Measurements from ENCODE around the gene DNAJC18.
"Not testable (repeated sequence)": the region's sequence is repeated elsewhere in the genome, so short reads cannot be mapped to it uniquely, and the experiment has no call there.

DNAJC18 gene

DNA sequence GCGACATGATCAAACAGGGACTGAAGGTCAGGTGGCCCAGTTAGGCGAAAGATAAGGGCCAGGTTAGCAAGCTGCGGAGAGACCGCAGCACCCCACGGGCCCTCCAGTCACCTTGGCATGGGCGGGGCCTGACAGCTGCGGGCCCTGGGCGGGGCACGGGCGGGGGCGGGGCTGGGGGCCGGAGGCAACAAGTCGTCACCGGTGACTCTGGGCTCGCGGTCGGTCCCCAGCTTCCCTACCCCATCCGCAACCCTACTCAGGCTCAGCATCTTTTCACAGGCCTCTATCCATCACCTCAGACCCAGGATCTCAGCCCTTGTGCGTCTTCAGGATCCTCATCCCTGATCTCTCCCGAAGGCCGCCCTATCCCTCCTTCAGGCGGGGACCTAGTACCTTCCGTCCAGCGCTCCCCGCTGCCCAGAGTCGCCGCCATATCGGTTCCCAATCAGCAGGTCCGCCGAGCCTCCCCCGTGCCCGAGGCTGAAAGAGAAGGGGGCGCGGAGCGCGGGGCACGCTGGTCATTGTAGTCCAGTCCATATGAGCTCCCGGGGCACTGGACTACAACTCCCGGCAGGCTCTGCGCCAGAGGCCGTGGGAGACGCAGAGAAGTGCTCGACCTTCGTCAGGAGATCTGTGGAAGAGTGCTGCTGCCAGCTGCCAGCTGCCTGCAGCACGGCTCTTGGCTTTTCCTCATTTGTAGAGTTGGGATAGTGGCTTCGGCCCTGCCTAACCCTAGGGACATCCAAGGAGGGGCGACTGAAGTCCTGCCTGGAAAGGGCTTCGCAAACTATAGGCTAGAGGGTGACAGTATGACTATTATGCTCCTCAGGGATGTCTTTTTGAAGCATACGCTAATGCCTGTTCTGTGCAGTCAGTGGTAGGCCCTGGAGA, at the start of gene DNAJC18:
Gene DNAJC18, minus strand, starts transcription at position 513 of the 891 bp plus-strand sequence. Its CDS starts 80 bp downstream, at position 433.
- peak; percentile 92 to 93 for DNase-seq

DNA sequence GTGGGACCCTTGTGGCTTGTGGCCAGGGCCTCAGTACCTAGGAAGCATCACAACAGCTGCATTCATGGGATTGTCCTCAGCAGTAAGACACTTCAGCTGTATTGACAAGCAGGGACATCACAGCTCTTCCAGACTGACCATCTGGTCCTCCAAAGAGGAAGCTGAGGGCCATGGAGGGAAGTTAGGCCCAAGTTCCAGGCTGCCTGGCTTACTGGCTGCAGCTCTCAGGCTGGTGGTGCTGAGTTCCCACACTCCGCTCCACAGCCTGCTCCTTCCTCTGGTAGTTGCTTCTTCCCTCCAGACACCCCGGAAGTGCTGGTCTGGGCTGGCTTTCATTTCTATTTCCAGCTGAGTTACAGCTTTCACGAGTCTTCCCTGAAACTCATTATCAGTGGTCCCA, 48.9 kb upstream of the DNAJC18 start:
- peak; percentile 24 to 39 for DNase-seq

DNA sequence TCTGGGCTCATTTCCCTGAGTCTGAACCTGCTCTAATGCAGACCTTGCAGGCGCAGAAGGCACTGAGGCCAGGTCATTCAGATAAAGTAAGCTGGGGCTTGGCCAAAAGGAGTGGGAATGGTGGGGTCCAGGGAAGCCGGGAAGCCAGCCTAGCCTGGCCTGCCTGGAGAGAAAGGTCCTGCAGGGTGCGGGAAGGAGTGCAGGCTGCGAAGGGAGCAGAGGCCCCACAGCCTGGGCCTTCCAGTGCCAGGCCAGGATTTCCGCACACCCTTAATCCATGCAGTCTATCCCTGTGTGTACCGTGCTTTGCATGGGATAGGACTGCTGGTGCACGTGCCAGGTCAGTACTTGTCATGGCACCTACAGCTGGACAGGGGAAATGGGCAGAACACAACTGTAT, 46.9 kb upstream of the DNAJC18 start:
- no peak for DNase-seq

DNA sequence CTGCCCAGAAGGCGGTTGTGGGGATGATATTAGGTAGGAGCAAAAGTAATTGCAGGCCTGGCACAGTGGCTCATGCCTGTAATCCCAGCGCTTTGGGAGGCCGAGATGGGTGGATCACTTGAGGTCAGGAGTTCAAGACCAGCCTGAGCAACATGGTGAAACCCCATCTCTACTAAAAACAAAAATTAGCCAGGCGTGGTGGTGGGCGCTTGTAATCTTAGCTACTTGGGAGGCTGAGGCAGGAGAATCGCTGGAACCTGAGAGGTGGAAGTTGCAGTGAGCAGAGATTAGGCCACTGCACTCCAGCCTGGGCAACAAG, 43.5 kb upstream of the DNAJC18 start:
- not testable (repeated sequence) for DNase-seq

DNA sequence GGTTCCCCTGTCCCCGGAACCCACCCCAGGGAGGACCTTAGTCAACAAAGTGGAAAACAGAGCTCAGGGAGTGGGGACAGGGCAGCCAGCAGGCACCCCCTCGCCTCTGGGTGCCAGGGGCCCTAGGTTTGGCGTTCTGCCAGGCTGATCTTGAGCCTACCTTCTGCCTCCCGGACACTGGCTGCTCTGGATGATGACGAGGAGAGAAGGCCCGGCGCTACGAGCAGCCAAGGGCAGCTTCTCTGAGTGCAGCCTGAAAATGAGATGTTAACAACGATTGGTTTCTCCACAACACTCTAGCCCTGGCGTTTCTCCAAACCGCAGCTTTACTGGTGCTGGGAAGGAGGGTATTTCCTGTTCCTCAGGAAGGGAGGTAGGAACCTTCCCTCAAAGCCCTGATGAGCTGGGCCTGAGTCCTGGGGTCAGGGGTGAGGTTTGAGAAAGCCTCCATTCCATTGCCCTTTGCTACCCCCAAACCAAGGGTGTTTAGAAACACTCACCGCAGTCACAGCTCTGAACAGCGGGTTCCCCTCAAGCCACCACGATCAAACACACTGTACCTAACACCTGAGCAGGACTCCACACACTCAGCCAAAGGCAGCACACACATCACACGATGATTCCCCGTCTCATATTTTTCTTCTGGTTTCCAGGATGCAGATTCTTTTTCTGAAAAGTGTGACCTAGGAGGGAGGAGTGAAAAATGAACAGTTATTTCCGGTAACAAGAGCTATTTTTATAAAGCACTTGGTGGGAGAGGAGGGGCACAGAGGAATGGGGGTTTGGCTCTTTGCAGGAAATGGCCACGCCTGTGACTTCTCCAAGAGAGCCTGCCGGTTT, 42.9 kb upstream of the DNAJC18 start, which contains the start of gene STING1:
Gene STING1, minus strand, starts transcription at position 709 of the 840 bp plus-strand sequence. CDS start 1,054 bp downstream, outside the sequence.
- peak in 1 of 2 donors; percentile 36 for DNase-seq

DNA sequence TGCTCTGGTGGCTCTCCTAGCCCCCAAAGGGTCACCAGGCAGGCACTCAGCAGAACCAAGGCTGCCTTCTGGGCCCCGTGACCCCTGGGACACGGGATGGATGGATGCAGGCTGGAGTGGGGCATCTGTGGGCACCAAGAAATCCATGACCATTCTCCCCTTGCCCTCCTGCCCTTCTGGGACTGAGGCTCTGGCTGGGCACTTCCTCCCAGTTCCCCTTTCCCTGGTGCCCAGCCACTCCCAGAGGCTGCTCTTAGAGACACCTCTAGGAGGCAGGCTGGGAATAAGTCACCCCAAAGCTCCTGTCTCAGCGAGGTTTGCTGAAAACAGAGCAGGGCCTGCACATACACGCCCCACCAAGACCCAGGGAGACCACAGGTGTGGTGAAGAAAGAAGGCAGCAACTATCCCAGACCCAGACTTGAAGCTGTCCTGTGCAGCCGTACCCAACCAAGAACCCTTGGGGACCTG, 42.3 kb upstream of the DNAJC18 start:
- DNase-seq = no peak

DNA sequence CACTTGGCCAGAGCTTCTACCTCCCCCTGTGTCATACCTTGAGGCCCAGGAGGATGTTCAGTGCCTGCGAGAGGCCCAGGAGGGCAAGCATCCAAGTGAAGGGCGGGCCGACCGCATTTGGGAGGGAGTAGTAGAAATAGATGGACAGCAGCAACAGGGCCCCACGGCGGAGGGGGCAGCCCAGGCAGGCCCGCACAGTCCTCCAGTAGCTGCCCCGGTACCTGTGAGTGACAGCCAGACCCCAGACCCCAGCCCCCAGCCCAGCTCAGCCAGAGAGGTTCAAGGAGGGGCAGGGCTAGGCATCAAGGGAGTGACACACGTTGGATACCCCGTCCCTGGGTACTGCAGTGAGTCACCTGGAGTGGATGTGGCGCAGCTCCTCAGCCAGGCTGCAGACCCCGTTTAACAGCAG, 41.8 kb upstream of the DNAJC18 start:
- no peak for DNase-seq

DNA sequence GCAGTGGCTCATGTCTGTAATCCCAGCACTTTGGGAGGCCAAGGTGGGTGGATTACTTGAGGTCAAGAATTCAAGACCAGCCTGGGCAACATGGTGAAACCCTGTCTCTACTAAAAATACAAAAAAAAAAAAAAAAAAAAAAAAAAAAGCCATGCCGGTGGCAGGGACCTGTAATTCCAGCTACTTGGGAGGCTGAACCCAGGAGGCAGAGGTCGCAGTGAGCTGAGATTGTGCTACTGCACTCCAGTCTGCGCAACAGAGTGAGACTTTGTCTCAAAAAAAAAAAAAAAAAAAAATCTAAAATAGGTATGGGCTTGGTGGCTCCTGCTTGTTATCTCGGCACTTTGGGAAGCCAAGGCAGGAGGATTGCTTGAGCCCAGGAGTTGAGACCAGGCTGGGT, 40.4 kb upstream of the DNAJC18 start:
- not testable (repeated sequence) for DNase-seq

DNA sequence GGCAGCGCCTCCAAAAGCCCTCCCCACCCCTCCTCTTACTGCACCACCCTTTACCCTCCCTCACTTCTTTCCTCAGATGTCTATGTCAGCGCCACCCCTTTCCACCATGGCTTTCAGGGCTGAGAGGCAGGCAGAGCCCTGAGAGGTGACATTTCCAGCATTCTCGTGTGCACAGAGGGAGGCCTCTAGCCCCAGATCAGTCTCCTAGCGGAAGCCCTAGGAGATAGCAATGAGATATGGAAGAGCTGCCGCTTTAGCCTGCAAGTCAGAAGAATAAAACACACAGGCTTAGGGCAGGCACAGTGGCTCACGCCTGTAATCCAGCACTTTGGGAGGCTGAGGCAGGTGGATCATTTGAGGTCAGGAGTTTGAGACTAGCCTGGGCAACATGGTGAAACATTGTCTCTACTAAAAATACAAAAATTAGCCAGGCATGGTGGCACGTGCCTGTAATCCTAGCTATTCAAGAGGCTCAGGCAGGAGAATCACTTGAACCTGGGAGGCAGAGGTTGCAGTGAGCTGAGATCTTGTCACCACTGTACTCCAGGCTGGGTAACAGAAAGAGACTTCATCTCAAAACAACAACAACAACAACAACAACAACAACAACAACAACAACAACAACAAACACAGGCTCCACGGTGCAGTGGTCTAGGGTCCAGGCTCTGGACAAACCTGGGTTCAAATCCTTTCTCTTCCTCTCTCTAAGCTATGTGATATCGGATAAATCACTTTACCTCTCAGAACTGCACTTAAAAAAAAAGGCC, 39.5 kb upstream of the DNAJC18 start:
- DNase-seq = not testable (repeated sequence)

DNA sequence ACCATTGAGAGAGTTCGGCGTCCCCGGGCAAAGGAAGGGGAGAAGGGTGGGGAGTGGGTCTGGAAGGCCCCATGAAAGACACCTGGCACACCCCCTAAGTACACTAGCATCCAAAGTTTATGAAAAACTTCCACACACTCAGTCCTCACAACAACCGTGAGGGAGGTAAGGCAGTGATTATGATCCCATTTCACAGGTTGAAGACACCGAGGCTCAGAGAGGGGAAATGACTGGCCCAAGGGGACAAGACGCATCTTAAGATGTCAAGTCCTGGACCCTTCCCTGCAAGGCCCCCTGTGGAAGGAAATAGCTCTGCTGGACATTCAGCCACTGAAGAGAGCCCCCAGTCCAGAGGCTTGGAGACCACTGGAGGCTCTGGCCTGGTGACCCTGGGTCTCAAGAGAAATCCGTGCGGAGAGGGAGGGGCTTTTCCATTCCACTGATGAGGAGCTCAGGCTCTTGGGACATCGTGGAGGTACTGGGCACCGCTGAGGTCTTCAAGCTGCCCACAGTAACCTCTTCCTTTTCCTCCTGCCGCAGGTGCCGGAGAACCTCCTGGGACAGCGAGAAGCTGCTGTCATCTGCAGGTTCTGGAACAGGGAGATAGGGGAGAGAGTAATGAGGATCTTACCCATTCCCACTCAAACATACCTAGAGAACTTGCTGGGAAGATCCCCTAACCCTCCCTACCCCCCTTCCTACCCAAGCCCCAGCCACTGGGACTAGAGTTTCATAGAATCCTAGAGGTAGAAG, 36.7 kb upstream of the DNAJC18 start:
- DNase-seq = no peak

DNA sequence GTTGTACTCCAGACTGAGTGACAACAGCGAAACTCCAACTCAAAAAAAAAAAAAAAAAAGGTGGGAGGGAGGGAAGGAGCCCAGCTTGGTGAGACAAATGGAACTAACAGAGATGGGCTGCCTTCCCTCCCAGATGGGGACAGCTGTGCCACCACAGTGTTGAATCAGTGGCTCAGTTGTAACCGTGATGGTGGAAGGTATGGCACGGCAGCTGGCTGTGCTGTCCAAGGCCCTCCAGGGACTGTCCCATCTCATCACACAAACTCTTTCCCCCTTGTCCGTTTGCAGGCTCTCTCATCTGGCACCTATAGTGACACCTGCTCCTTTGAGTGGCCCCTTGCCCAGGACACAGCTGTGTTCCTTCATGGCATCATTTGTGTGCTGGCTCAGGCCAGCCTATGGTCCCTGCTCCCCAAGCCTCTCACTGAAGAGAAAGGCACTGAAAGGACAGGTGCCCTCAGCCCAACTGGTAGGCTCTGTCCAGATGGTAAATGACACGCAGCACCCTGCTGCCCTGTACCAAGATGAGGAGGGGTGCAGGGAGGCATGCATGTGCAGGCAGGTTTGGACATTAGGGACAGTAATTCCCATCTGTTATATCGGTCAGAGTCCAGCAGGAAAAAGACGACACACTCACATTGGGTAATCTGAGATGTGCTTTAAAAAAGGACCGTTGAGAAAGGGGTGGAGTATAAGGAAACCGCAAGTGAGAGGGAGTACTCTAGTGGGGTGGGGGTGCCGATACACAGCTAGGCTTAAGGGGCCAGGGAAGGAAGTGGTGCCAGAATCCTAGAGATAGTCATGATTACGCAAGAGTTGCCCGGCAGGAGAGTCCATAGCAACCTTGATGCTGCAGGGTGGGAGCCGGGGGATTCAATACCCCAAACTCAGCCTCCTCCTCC, 35.8 kb upstream of the DNAJC18 start:
- no peak for DNase-seq

DNA sequence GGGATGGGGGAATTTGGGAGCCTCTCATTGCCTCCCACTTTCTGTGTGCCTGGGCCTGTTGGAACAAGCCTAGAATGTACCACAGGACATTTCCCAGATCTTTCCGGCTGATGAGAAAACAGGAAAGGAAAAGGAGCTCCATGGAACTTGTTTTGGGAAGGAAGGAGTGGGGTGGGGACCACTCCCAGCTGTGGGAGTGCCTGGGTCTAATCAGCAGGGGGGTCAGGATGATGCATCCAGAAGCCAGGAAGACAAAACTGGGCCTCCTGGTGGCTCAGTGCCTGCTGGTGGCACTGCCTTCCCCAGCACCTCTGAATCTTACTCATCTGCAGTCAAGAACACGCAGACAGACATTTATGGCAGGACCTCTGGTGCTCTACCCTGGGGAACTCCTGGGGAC, 34.2 kb upstream of the DNAJC18 start:
- no peak for DNase-seq

DNA sequence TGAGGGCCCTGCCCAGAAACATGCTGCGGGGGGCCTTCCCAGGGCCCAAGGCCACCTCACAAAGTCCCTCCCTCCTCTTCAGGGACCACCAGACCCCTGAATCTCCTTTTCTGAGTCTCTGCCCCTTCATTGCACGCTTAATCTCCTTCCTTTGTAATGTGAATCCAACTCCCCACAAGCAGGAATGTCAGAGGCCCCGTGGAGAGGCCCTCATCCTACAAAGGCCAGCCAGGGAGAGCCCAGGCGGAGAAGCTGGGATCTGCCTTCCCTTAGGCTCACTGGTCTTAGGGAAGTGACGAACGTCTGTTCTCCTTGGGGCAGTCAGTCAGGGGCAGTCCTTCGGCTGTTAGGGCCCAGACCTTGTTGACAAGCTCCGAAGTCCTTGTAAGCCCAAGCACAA, 33.8 kb upstream of the DNAJC18 start:
- no peak for DNase-seq

DNA sequence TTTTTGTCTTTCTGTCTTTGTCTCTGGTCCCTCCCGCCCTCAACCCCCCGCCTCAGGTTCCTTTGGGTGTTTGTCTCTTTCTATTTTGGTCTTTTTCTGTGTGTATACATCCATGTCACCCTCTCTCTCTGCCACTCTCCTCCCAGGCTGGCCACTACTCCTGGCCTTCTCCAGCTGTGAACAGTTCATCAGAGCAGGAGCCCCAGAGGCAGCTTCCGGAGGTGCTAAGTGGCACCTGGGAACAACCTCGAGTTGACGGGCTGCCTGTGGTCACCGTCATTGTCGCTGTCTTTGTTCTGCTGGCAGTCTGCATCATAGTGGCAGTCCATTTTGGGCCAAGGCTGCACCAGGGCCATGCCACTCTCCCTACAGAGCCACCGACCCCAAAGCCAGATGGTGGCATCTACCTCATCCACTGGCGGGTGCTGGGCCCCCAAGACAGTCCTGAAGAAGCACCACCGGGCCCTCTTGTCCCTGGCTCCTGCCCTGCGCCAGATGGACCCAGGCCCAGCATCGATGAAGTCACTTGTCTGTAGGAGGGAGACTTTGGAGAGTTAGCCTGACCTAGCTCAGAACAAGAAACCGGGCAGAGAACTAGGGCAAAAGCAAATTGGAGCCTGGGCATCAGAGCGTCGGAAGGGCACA, 33.2 kb upstream of the DNAJC18 start:
- DNase-seq = no peak

DNA sequence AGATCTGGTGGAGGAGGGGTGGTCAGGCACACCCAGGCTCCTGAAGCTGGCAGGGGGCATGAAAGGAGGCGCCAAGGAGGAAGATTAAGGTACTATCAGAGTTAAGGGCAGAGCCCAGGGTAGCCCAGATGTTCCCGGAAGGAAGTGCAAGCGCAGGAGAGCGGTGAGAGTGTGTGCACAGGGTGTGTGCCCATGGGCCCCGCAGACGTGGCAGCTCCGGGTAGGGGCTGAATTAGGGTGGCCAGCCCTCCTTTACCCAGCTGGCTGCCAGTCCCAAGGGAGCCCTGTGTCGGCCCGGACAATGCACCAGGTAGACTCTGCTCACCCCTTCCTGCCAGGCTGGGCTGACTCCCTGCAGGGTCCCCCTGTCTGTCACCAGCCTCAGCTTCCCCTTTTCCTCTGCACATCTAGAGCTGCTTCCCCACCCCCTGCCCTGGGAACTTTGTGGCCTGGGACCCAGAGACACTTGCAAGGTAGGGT, 31.5 kb upstream of the DNAJC18 start, which contains the start of gene SMIM33:
Gene SMIM33, plus strand, starts transcription at position 184 of the 480 bp plus-strand sequence. Its CDS starts 118 bp downstream, at position 302.
- DNase-seq = no peak

DNA sequence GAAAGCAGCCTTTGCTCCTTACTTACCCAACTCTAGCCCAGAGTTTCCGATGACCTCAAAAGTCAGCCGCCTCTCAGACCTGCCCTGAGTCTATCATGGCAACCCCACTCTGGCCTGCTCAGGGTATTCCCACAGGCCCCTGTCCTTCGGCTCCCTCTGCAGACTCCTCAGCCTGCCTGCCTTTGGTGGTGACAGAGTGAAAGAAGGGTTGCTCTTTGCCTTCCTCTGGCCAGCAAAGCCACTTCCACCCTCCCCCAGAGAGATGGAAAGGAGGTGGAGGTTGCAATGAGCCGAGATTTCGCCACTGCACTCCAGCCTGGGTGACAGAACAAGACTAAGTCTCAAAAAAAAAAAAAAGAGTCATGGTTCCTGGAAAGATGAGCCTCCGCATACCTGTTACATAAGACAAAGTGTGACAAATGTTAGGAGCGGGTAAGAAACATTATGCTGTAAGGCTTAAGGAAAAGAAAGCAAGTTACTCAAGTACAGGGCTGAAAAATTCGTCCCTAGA, 29.2 kb upstream of the DNAJC18 start:
- DNase-seq = no peak

DNA sequence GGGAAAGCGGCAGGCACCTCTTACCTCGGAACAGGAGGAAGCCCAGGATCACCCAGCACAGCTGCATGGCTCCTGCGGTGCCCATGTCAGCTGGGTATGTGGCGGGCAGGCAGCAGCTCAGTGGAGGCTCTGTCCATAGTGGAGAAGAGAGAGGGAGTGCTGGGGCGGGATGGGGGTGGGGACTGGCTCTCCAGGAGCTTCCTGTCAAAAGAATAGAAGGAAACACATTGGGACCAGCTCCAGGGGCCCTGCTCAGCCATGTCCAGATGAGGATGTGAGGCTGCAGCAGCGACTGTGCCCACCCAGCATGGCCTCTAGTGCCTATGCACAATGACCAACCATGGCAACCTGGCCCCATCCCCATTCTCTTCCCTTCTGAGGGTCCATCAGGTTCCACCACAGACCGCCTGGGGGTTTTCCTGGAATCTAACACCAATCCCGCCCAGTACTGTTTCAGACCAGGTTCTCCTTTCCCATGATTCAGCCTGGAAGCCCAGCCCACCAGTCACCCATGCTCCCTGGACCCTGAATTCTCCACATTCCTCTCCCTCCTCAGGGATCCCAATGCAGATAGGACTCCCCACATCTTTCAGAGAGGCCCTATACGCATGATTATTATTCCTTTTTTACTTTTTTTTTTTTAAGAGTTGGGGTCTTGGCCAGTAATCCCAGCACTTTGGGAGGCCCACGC, 23.4 kb upstream of the DNAJC18 start, which contains the start of gene ECSCR:
Gene ECSCR, minus strand, starts transcription at position 158 of the 691 bp plus-strand sequence. Its CDS starts 73 bp downstream, at position 85.
- no peak for DNase-seq

DNA sequence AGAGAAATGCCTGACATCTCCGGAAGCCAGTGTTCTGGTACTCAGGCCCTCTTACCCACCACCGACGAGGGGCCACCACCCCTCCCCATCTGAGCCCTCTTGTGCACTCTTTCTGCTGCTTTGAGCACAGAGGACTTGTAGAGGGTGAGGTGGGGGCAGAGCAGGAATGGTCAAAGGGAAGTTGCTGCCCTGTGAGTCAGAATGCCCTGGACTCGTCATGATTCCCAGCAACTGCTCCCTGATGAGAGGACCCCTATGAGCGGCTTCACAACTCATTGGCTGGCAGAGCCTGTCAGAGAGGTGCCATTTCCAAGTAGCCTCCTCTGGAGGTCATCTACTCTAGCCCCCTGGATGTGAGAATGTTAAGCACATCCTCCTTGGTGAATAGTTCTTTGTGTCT, 22.4 kb upstream of the DNAJC18 start:
- DNase-seq = no peak

DNA sequence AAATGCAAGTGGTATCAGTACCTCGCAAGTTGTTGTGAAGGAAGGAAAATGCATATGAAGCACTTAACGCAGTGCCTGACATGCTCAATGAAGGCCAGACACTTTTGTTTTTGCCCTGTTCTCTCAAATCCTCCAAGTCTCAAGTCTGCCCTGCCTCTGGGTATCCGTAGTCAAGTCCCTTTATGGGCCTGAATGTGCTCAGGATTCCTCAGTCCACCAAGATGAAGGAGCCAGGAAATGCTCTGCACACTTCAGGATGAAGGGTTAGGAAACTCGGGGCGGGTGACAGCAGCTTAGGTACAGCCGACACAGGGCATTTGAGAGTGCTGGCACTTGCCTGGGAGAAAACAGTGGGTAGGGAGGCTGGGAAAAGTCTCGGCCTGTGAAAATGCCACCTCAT, 21.9 kb upstream of the DNAJC18 start:
- DNase-seq = no peak
